AG10803 (cell line): ENCODE measurements around the gene EVA1C.
"Not testable (repeated sequence)": the region's sequence is repeated elsewhere in the genome, so short reads cannot be mapped to it uniquely, and the experiment has no call there.

Source experiments
- DNase-seq: peaks from one replicate; pipeline ENCODE4 v3.0.0; 2010; ENCODE audit warnings: low read depth
- H3K4me3 ChIP-seq: 2 replicates; pipeline ENCODE4 v1.5.1; 2011; ENCODE audit warnings: mild to moderate bottlenecking, low read length, control low read depth
- CTCF ChIP-seq: conservative IDR thresholded peaks from 2 replicates; pipeline ENCODE4 v1.5.1; 2011; ENCODE audit warnings: mild to moderate bottlenecking, low read length, control low read depth, inconsistent platforms

EVA1C gene

GRCh38 chr21:32381571-32381970 is 30.9 kb upstream of the EVA1C start:
- TF ChIP-seq CTCF: no peak
- H3K4me3 ChIP-seq: no peak overlapping the region
- no peak for DNase-seq

- DNase-seq: peak; percentile 81
- H3K4me3 ChIP-seq: no peak overlapping the region
- no peak for TF ChIP-seq CTCF
Measured at GRCh38 chr21:32382108-32382644, 30.3 kb upstream of the EVA1C start.

- no peak overlapping the region for H3K4me3 ChIP-seq
- no peak for TF ChIP-seq CTCF
- DNase-seq: no peak
Measured at GRCh38 chr21:32383812-32384211, 28.7 kb upstream of the EVA1C start.

GRCh38 chr21:32386195-32386870 is 26.2 kb upstream of the EVA1C start:
- no peak for TF ChIP-seq CTCF
- DNase-seq: peak; percentile 69

GRCh38 chr21:32387151-32387550 is 25.4 kb upstream of the EVA1C start:
- no peak for DNase-seq
- no peak for TF ChIP-seq CTCF
- no peak overlapping the region for H3K4me3 ChIP-seq

More at GRCh38 chr21:32386195-32386870, 26.2 kb upstream of the EVA1C start:
- no peak overlapping the region for H3K4me3 ChIP-seq

GRCh38 chr21:32388306-32388705 is 24.2 kb upstream of the EVA1C start:
- no peak overlapping the region for H3K4me3 ChIP-seq
- no peak for DNase-seq
- TF ChIP-seq CTCF: no peak

- no peak overlapping the region for H3K4me3 ChIP-seq
- peak; percentile 82 for DNase-seq
- no peak for TF ChIP-seq CTCF
Measured at GRCh38 chr21:32389337-32390015, 23.0 kb upstream of the EVA1C start.

- not testable (repeated sequence) for H3K4me3 ChIP-seq, DNase-seq
Measured at GRCh38 chr21:32390537-32391224, 21.8 kb upstream of the EVA1C start.
